ENCODE measurements around the gene PKMYT1. TPM values are rescaled to one million over a fixed set of nuclear protein-coding genes. Genes with fewer than 3 reads are reported as not detected.

The PKMYT1 gene
- total and polyA plus RNA-seq, 9 of the 15 experiments (the other 6 are each of a cell fraction or from before 2014, with no cell fraction given), result 8.7 to 201 (median 37.8) TPM

DNA sequence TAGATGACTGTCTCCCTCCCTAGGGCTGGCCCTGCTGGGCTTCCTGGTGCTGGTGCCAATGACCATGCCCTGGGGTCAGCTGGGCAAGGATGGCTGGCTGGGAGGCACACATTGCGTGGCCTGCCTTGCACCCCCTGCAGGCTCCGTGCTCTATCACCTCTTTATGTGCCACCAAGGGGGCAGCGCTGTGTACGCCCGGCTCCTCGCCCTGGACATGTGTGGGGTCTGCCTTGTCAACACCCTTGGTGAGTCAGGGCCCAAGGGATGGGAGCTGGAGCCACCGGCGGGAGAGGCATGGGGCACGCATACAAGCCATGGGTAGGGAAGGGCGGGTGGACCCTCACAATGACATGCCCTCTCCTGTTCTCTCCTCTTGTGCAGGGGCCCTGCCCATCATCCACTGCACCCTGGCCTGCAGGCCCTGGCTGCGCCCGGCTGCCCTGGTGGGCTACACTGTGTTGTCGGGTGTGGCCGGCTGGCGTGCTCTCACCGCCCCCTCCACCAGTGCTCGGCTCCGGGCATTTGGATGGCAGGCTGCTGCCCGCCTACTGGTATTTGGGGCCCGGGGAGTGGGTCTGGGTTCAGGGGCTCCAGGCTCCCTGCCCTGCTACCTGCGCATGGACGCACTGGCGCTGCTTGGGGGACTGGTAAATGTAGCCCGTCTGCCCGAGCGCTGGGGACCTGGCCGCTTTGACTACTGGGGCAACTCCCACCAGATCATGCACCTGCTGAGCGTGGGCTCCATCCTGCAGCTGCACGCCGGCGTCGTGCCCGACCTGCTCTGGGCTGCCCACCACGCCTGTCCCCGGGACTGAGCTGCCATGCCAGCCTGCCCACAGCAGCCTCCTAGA lies 8.9 kb downstream of the PKMYT1 start (continued):
- TF ChIP-seq, protein P1, sequence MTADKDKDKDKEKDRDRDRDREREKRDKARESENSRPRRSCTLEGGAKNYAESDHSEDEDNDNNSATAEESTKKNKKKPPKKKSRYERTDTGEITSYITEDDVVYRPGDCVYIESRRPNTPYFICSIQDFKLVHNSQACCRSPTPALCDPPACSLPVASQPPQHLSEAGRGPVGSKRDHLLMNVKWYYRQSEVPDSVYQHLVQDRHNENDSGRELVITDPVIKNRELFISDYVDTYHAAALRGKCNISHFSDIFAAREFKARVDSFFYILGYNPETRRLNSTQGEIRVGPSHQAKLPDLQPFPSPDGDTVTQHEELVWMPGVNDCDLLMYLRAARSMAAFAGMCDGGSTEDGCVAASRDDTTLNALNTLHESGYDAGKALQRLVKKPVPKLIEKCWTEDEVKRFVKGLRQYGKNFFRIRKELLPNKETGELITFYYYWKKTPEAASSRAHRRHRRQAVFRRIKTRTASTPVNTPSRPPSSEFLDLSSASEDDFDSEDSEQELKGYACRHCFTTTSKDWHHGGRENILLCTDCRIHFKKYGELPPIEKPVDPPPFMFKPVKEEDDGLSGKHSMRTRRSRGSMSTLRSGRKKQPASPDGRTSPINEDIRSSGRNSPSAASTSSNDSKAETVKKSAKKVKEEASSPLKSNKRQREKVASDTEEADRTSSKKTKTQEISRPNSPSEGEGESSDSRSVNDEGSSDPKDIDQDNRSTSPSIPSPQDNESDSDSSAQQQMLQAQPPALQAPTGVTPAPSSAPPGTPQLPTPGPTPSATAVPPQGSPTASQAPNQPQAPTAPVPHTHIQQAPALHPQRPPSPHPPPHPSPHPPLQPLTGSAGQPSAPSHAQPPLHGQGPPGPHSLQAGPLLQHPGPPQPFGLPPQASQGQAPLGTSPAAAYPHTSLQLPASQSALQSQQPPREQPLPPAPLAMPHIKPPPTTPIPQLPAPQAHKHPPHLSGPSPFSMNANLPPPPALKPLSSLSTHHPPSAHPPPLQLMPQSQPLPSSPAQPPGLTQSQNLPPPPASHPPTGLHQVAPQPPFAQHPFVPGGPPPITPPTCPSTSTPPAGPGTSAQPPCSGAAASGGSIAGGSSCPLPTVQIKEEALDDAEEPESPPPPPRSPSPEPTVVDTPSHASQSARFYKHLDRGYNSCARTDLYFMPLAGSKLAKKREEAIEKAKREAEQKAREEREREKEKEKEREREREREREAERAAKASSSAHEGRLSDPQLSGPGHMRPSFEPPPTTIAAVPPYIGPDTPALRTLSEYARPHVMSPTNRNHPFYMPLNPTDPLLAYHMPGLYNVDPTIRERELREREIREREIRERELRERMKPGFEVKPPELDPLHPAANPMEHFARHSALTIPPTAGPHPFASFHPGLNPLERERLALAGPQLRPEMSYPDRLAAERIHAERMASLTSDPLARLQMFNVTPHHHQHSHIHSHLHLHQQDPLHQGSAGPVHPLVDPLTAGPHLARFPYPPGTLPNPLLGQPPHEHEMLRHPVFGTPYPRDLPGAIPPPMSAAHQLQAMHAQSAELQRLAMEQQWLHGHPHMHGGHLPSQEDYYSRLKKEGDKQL (CRISPR knock-in tag; IDR thresholded peaks at IDR 0.05; ENCODE audit: borderline replicate concordance), result no peak
- TF ChIP-seq NCOA2 (IDR thresholded peaks at IDR 0.05; ENCODE audit: partially characterized antibody in 2 of 2) (no peak), POLR2AphosphoS5 (IDR thresholded peaks at IDR 0.05; ENCODE audit: control insufficient read depth, insufficient read depth, low read depth, low read length) (0 out of 2 replicates have a peak, but pooled peaks have one; percentile 25), RBM14 (IDR thresholded peaks at IDR 0.05; ENCODE audit: borderline replicate concordance, insufficient read depth, low read depth, low read length) (no peak), RBM22 (IDR thresholded peaks at IDR 0.05; ENCODE audit: low read depth, low read length, poor library complexity, severe bottlenecking) (peak; percentile 91), MAZ (CRISPR knock-in tag; conservative IDR thresholded peaks at IDR 0.05 in 1 of 2, IDR thresholded peaks at IDR 0.05 in 1 of 2) (0 out of 4 replicates have a peak, but pooled peaks of 1 of the 2 experiments have one; percentile 27), PYGO2 (tag; IDR thresholded peaks at IDR 0.05) (no peak), CCNT2 (IDR thresholded peaks at IDR 0.05; ENCODE audit: borderline replicate concordance, extremely low read depth, insufficient read length, low read depth, low read length) (peak; percentile 14), ZNF780A (CRISPR knock-in tag; IDR thresholded peaks at IDR 0.05) (no peak), ZNF766 (CRISPR knock-in tag; conservative IDR thresholded peaks at IDR 0.05) (no peak), RHOXF2B (CRISPR knock-in tag; conservative IDR thresholded peaks at IDR 0.05) (no peak), HMGN3 (IDR thresholded peaks at IDR 0.05; ENCODE audit: borderline replicate concordance, extremely low read depth, insufficient read length, low read depth, low read length) (peak; percentile 69)
- TF ChIP-seq, protein P2, sequence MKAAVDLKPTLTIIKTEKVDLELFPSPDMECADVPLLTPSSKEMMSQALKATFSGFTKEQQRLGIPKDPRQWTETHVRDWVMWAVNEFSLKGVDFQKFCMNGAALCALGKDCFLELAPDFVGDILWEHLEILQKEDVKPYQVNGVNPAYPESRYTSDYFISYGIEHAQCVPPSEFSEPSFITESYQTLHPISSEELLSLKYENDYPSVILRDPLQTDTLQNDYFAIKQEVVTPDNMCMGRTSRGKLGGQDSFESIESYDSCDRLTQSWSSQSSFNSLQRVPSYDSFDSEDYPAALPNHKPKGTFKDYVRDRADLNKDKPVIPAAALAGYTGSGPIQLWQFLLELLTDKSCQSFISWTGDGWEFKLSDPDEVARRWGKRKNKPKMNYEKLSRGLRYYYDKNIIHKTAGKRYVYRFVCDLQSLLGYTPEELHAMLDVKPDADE (conservative IDR thresholded peaks at IDR 0.05; ENCODE audit: control insufficient read depth, low read depth, low read length), result 0 out of 2 replicates have a peak, but pooled peaks have one; percentile 10
- TF ChIP-seq, protein P3, sequence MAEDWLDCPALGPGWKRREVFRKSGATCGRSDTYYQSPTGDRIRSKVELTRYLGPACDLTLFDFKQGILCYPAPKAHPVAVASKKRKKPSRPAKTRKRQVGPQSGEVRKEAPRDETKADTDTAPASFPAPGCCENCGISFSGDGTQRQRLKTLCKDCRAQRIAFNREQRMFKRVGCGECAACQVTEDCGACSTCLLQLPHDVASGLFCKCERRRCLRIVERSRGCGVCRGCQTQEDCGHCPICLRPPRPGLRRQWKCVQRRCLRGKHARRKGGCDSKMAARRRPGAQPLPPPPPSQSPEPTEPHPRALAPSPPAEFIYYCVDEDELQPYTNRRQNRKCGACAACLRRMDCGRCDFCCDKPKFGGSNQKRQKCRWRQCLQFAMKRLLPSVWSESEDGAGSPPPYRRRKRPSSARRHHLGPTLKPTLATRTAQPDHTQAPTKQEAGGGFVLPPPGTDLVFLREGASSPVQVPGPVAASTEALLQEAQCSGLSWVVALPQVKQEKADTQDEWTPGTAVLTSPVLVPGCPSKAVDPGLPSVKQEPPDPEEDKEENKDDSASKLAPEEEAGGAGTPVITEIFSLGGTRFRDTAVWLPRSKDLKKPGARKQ (CRISPR knock-in tag; IDR thresholded peaks at IDR 0.05), result no peak
- TF ChIP-seq, protein P4, sequence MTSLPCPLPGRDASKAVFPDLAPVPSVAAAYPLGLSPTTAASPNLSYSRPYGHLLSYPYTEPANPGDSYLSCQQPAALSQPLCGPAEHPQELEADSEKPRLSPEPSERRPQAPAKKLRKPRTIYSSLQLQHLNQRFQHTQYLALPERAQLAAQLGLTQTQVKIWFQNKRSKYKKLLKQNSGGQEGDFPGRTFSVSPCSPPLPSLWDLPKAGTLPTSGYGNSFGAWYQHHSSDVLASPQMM (CRISPR knock-in tag; IDR thresholded peaks at IDR 0.05), result no peak
